ENCODE results near the gene FCGR1A.
"Not testable (repeated sequence)": the region's sequence is repeated elsewhere in the genome, so short reads cannot be mapped to it uniquely, and the experiment has no call there.

GRCh38 chr1:149833144-149833543 lies 50.6 kb downstream of the FCGR1A start:
- not testable (repeated sequence) for TF ChIP-seq CTCF (IDR thresholded peaks at IDR 0.05); NR3C1 (IDR thresholded peaks at IDR 0.05); EP300 (IDR thresholded peaks at IDR 0.05); ELK1 (IDR thresholded peaks at IDR 0.05; ENCODE audit: low read depth, low read length); MAX (IDR thresholded peaks at IDR 0.05); POLR2A (IDR thresholded peaks at IDR 0.05; ENCODE audit: low read length)
